B cell (primary cell): ENCODE results near the gene TLE6. TPM values are rescaled to one million over a fixed set of nuclear protein-coding genes. Genes with fewer than 3 reads are reported as not detected.

Experiments
- ATAC-seq: fragments of 200-7000 bp; cut with Tn5 transposase; one replicate; pipeline ENCODE4 v1.10.0; 2021; ENCODE audit warnings: low read depth, mild to moderate bottlenecking, moderate number of reproducible peaks, moderate library complexity
- CTCF ChIA-PET: fragments of 350-600 bp; sonication (Branson Sonifier 250); formaldehyde crosslinking; loops from one replicate; lab custom pipeline; 2021; ENCODE audit warnings: antibody characterized with exemption, inconsistent platforms; lab: Charles Lee
- POLR2A ChIA-PET: fragments of 350-600 bp; sonication (Branson Sonifier 250); formaldehyde crosslinking; loops from one replicate; lab custom pipeline; 2021; ENCODE audit warnings: antibody characterized with exemption; lab: Charles Lee
- DNase-seq: peaks from one replicate; pipeline ENCODE4 v3.0.0; 2013
- H2AFZ ChIP-seq: 2 replicates; pipeline ENCODE4 v1.6.1; 2012; ENCODE audit warnings: mild to moderate bottlenecking, low read depth, low read length; ENCODE audit not compliant: insufficient read depth, poor library complexity, severe bottlenecking
- H3K27ac ChIP-seq, 2 donors: 1 replicate in 1 of 2; 2 replicates in 1 of 2; pipeline ENCODE4 v1.5.1; 2012 to 2013; ENCODE audit warnings: low read length in 2 of 2, mild to moderate bottlenecking in 2 of 2, moderate library complexity in 1 of 2
- H3K27me3 ChIP-seq, 4 experiments: fragments of 200-600 bp in 1 of 4; sonication (generic) in 1 of 4; replicated peaks in 1 of 4; 1 replicate in 2 of 4; 2 replicates in 2 of 4; pipeline versions ENCODE4 v1.6.1 to v1.7.0; 2013 to 2016; ENCODE audit warnings: low read length in 3 of 4, mild to moderate bottlenecking in 2 of 4, mixed read lengths in 1 of 4, moderate library complexity in 1 of 4; ENCODE audit not compliant: insufficient read depth in 4 of 4, control insufficient read depth in 3 of 4; ENCODE audit errors: control extremely low read depth in 1 of 4
- H3K36me3 ChIP-seq, 2 experiments: replicated peaks in 1 of 2; 1 replicate in 1 of 2; 2 replicates in 1 of 2; pipeline versions ENCODE4 v1.6.1 to v1.7.1; 2013; ENCODE audit warnings: low read length in 1 of 2; ENCODE audit not compliant: insufficient read depth in 2 of 2, control insufficient read depth in 1 of 2; ENCODE audit errors: control extremely low read depth in 1 of 2, extremely low read depth in 1 of 2
- H3K4me1 ChIP-seq, 2 donors: fragments of 200-600 bp in 1 of 2; sonication (generic) in 1 of 2; 1 replicate in 1 of 2; 2 replicates in 1 of 2; pipeline versions ENCODE4 v1.5.1 to v1.6.1; 2013 to 2017; ENCODE audit warnings: low read length in 2 of 2; ENCODE audit not compliant: control insufficient read depth in 2 of 2, insufficient read depth in 2 of 2
- H3K4me2 ChIP-seq: replicated peaks from 2 replicates; pipeline ENCODE3; 2012; ENCODE audit warnings: mild to moderate bottlenecking, low read depth, low read length; ENCODE audit not compliant: poor library complexity, severe bottlenecking
- H3K4me3 ChIP-seq, 5 experiments: fragments of 200-600 bp in 1 of 5; sonication (generic) in 1 of 5; 1 replicate in 3 of 5; 2 replicates in 2 of 5; pipeline versions ENCODE4 v1.5.1 to v1.7.0; 2011 to 2016; ENCODE audit warnings: low read length in 4 of 5, mild to moderate bottlenecking in 4 of 5, low read depth in 2 of 5, control low read depth in 1 of 5, moderate library complexity in 1 of 5; ENCODE audit not compliant: insufficient read depth in 1 of 5; ENCODE audit errors: control extremely low read depth in 1 of 5, extremely low read depth in 1 of 5
- H3K79me2 ChIP-seq: fragments of 200-600 bp; sonication (generic); one replicate; pipeline ENCODE4 v1.6.0; 2016; ENCODE audit warnings: low read length; ENCODE audit not compliant: control insufficient read depth, insufficient read depth
- H3K9ac ChIP-seq: fragments of 200-600 bp; sonication (generic); 2 replicates; pipeline ENCODE4 v1.6.1; 2017; ENCODE audit warnings: mild to moderate bottlenecking, low read length, moderate library complexity
- H3K9me3 ChIP-seq, 3 donors: one replicate each; pipeline versions ENCODE4 v1.6.1 to v1.7.1; 2013; ENCODE audit warnings: low read length in 2 of 3; ENCODE audit not compliant: control insufficient read depth in 2 of 3, insufficient read depth in 1 of 3; ENCODE audit errors: control extremely low read depth in 1 of 3
- H4K20me1 ChIP-seq: 2 replicates; pipeline ENCODE4 v1.6.0; 2012; ENCODE audit warnings: mild to moderate bottlenecking, low read length; ENCODE audit not compliant: insufficient read depth, control insufficient read depth, poor library complexity, severe bottlenecking
- H3K27ac Mint-ChIP-seq: one replicate; pipeline ENCODE4 v1.8.0; 2021; ENCODE audit warnings: mixed read lengths
- H3K27me3 Mint-ChIP-seq: one replicate; pipeline ENCODE4 v1.8.0; 2021; ENCODE audit warnings: mixed read lengths
- H3K4me1 Mint-ChIP-seq: one replicate; pipeline ENCODE4 v1.8.0; 2021; ENCODE audit warnings: mixed read lengths
- H3K4me3 Mint-ChIP-seq: one replicate; pipeline ENCODE4 v1.8.0; 2021; ENCODE audit warnings: mixed read lengths
- H3K9me3 Mint-ChIP-seq: one replicate; pipeline ENCODE4 v1.8.0; 2022; ENCODE audit warnings: mixed read lengths; ENCODE audit not compliant: insufficient read depth
- EZH2 ChIP-seq: IDR thresholded peaks from 2 replicates; pipeline ENCODE4 v1.6.1; 2012; ENCODE audit warnings: borderline replicate concordance, low read depth, mild to moderate bottlenecking, moderate library complexity, low read length; ENCODE audit not compliant: insufficient read depth, poor library complexity, severe bottlenecking
- WGBS: methylation state at CpG from one replicate; pipeline ENCODE4 v1.1.5; 2013; ENCODE audit warnings: missing lambda C conversion rate; ENCODE audit not compliant: insufficient coverage; 5-methylcytosine and 5-hydroxymethylcytosine counted together
- intact Hi-C: fragments of 100-400 bp; cut with micrococcal nuclease; formaldehyde crosslinking; loops from one replicate; pipeline ENCODE4 v1.10.0; 2022
- polyA plus RNA-seq: library from polyadenylated mRNA; depleted of rRNA; stranded (reverse); fragments of >200 nt; gene quantifications from 2 replicates; pipeline ENCODE4 v1.2.3, GENCODE V29; 2012
- total RNA-seq, 2 donors: library from RNA; stranded (reverse); fragments of 120-200 nt in 1 of 2; gene quantifications; 1 replicate in 1 of 2; 2 replicates in 1 of 2; pipeline versions ENCODE4 v1.2.3 to v1.2.4, GENCODE V29; 2013 to 2022
- TF ChIP-seq, protein P1 (sequence below): fragments of 200-600 bp; IDR thresholded peaks from one replicate; pipeline ENCODE4 v1.8.0; 2022; ENCODE audit warnings: antibody characterized with exemption, mild to moderate bottlenecking

The TLE6 gene
- total and polyA plus RNA-seq, 2 donors (not counting 1 experiment from before 2014, with no cell fraction given): 1.5 to 3.0 TPM

DNA sequence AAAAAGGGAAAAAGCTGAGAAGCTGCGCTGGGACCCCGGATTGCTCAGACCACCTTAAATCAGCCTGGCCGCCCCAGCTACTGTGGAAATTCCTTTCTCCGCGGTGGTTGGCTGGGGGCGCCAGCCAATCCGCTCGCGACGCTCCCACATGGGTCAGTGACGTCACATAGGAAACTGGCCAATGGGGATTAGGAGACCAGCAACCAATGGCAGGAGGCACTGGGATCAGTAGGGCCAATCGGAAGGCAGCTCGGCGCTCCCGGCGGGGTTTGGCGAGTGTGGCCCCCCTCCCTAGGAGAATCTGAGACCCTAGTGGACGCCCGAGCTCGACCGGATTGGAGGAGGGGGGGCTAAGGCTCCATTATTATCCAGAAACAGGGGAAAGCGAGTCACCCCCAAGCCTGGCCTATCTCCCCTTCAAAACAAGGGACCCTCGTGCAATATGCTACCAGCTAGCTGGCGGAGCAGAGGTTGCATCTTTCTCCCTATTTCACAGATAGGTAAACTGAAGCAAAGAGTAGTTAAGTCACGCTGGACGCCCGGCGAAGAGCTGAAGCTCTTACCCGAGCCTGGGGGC is 58.3 kb downstream of the TLE6 start:
- H3K27me3 ChIP-seq: no peaks in the 10 kb centered on the region
- H3K9ac ChIP-seq: peak overlapping the region; percentile 83
- WGBS: 0% methylated on average over 16 of the region's 29 CpGs
- Mint-ChIP-seq H3K27ac (peak overlapping the region; percentile 92), H3K27me3 (peaks cover 10% of the 10 kb centered on the region), H3K4me3 (peak overlapping the region; percentile 87), H3K9me3 (no peaks in the 10 kb centered on the region), H3K4me1 (peaks cover 21% of the 10 kb centered on the region)
- H3K36me3 ChIP-seq: no peaks in the 10 kb centered on the region
- H3K4me2 ChIP-seq: peak overlapping the region; percentile 98
- H3K4me3 ChIP-seq: peak overlapping the region; percentile 66 to 93 (median 72)
- no peak for TF ChIP-seq EZH2
- TF ChIP-seq, protein P1, sequence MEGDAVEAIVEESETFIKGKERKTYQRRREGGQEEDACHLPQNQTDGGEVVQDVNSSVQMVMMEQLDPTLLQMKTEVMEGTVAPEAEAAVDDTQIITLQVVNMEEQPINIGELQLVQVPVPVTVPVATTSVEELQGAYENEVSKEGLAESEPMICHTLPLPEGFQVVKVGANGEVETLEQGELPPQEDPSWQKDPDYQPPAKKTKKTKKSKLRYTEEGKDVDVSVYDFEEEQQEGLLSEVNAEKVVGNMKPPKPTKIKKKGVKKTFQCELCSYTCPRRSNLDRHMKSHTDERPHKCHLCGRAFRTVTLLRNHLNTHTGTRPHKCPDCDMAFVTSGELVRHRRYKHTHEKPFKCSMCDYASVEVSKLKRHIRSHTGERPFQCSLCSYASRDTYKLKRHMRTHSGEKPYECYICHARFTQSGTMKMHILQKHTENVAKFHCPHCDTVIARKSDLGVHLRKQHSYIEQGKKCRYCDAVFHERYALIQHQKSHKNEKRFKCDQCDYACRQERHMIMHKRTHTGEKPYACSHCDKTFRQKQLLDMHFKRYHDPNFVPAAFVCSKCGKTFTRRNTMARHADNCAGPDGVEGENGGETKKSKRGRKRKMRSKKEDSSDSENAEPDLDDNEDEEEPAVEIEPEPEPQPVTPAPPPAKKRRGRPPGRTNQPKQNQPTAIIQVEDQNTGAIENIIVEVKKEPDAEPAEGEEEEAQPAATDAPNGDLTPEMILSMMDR: no peak
- POLR2A ChIA-PET: interaction anchor here (0.5 to 3.7 kb wide), 16 partner anchors 11 to 1307 kb away, joined by 3 to 35 read pairs (median 4); partner anchors contain the start of genes TLE5, TLE6 and ZNF555
- peak overlapping the region; percentile 65 to 78 for H3K27ac ChIP-seq
- peak overlapping the region; percentile 85 for H2AFZ ChIP-seq
- CTCF ChIA-PET: interaction anchor here (0.6 to 4.0 kb wide), 17 partner anchors 10 to 546 kb away, joined by 3 to 32 read pairs (median 5); partner anchors contain the start of genes TLE5 and TLE6
- peak; percentile 91 for ATAC-seq
- no peaks in the 10 kb centered on the region for H3K79me2 ChIP-seq
- no peaks in the 10 kb centered on the region for H3K9me3 ChIP-seq
- H3K4me1 ChIP-seq: peaks cover 12 to 19% of the 10 kb centered on the region in 2 donors
- intact Hi-C loops: loop anchor here (1.0 to 2.0 kb wide), 4 partner anchors 26 to 195 kb away; partner anchors contain the start of genes TLE6 and ZNF555
- DNase-seq: peak; percentile 97
- H4K20me1 ChIP-seq: no peaks in the 10 kb centered on the region
